ENCODE results near the gene PRDX3. TPM values are rescaled to one million over a fixed set of nuclear protein-coding genes. Genes with fewer than 3 reads are reported as not detected.

PRDX3 gene
- total RNA-seq, 2 donors from 2014 or later = 46.1 to 61.7 TPM

- peaks cover 7 to 26% of the 10 kb centered on the region in 2 donors for H3K36me3 ChIP-seq (replicated peaks in 1 of 2; ENCODE audit: insufficient read depth in 1 of 2, low read depth in 2 of 2)
- H3K4me1 ChIP-seq = peaks cover 16% of the 10 kb centered on the region
- ATAC-seq (no peak), DNase-seq (no peak)
- no peak overlapping the region for H3K27ac ChIP-seq
- intact Hi-C loops (cut with DNase I) = no loop called here
- no peak overlapping the region for H3K4me3 ChIP-seq
- 51 to 57% methylated on average over 2 of the region's 2 CpGs for WGBS, 2 donors
- TF ChIP-seq CTCF (IDR thresholded peaks at IDR 0.05) = no peak
- no peak for TF ChIP-seq POLR2A (IDR thresholded peaks at IDR 0.05)
- no peaks in the 10 kb centered on the region for H3K27me3 ChIP-seq
- H3K9me3 ChIP-seq = no peaks in the 10 kb centered on the region
These were observed 4.5 kb downstream of the PRDX3 start for GRCh38 chr10:119174109-119174508.

- 77 to 80% methylated on average over 8 of the region's 8 CpGs for WGBS, 2 donors
- ATAC-seq = no peak
- peaks cover 10 to 17% of the 10 kb centered on the region in 2 donors for H3K36me3 ChIP-seq (replicated peaks in 1 of 2; ENCODE audit: insufficient read depth in 1 of 2, low read depth in 2 of 2)
- H3K27me3 ChIP-seq = no peaks in the 10 kb centered on the region
- no peak overlapping the region for H3K4me3 ChIP-seq
- DNase-seq = no peak
- H3K4me1 ChIP-seq = peaks cover 26% of the 10 kb centered on the region
- intact Hi-C loops (cut with DNase I) = no loop called here
- TF ChIP-seq POLR2A (IDR thresholded peaks at IDR 0.05) (no peak), CTCF (IDR thresholded peaks at IDR 0.05) (no peak)
- no peaks in the 10 kb centered on the region for H3K9me3 ChIP-seq
- H3K27ac ChIP-seq = no peak overlapping the region
These were observed 11.6 kb downstream of the PRDX3 start for GRCh38 chr10:119167041-119167440.

- Histone ChIP-seq H3K36me3 (replicated peaks in 1 of 2; ENCODE audit: insufficient read depth in 1 of 2, low read depth in 2 of 2) (peaks cover 10 to 15% of the 10 kb centered on the region in 2 donors), H3K27ac (peak overlapping the region in 2 of 4 donors; percentile 86 to 88), H3K9me3 (no peaks in the 10 kb centered on the region), H3K4me3 (no peak overlapping the region), H3K27me3 (no peaks in the 10 kb centered on the region), H3K4me1 (peaks cover 27% of the 10 kb centered on the region)
- ATAC-seq (no peak), DNase-seq (no peak)
- WGBS, 2 donors = 73 to 80% methylated on average over 8 of the region's 8 CpGs
- TF ChIP-seq CTCF (IDR thresholded peaks at IDR 0.05) (no peak), POLR2A (IDR thresholded peaks at IDR 0.05) (no peak)
- intact Hi-C loops (cut with DNase I) = no loop called here
These were observed 12.0 kb downstream of the PRDX3 start for GRCh38 chr10:119166564-119166963.

DNA sequence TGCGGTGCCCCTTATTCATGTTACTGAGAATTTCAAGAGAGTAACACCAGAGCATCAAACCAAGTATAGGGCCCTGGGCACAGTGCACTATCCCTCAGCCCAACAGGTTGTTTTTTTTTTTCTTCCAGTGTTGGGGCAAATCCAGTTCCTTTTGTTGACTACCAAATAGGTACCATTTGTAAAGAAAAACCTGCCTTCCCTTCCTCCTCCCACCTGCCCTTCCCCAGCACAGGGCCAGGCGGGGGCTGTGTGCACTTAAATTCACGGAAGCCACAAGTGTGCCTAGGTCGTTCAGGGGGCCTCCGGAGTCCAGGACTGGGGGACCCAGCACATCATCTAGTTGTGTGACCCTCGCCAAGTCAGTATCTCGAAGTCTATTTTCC lies 12.5 kb downstream of the PRDX3 start:
- intact Hi-C loops (cut with DNase I) = no loop called here
- no peaks in the 10 kb centered on the region for H3K9me3 ChIP-seq
- peak overlapping the region; percentile 66 to 88 (median 85) for H3K27ac ChIP-seq
- 66% methylated on average over 7 of the region's 7 CpGs for WGBS, 2 donors
- no peaks in the 10 kb centered on the region for H3K27me3 ChIP-seq
- TF ChIP-seq CTCF (IDR thresholded peaks at IDR 0.05) (no peak), POLR2A (IDR thresholded peaks at IDR 0.05) (no peak)
- peaks cover 27% of the 10 kb centered on the region for H3K4me1 ChIP-seq
- peak overlapping the region in 1 of 2 donors; percentile 80 for H3K4me3 ChIP-seq
- DNase-seq = no peak
- no peak for ATAC-seq
- H3K36me3 ChIP-seq (replicated peaks in 1 of 2; ENCODE audit: insufficient read depth in 1 of 2, low read depth in 2 of 2) = peaks cover 10 to 11% of the 10 kb centered on the region in 2 donors
